GM19452 (cell line): ENCODE measurements around the gene STUM.
"Not testable (repeated sequence)": the region's sequence is repeated elsewhere in the genome, so short reads cannot be mapped to it uniquely, and the experiment has no call there.

Experiments
- ATAC-seq: cut with Tn5 transposase; IDR thresholded peaks from one replicate; pipeline ENCODE4 v1.9.1; 2021; ENCODE audit not compliant: unreplicated experiment

The STUM gene

GRCh38 chr1:226579781-226580323 is 31.3 kb downstream of the STUM start:
- ATAC-seq = no peak

- ATAC-seq = no peak
Measured at GRCh38 chr1:226580625-226581270, 32.2 kb downstream of the STUM start.

- no peak for ATAC-seq
Measured at GRCh38 chr1:226581650-226582330, 33.2 kb downstream of the STUM start.

- ATAC-seq = no peak
Measured at GRCh38 chr1:226582966-226583365, 34.4 kb downstream of the STUM start.

GRCh38 chr1:226584164-226584563 is 35.6 kb downstream of the STUM start:
- no peak for ATAC-seq

GRCh38 chr1:226586116-226586515 is 37.6 kb downstream of the STUM start:
- ATAC-seq = no peak

GRCh38 chr1:226586650-226587422 is 38.3 kb downstream of the STUM start:
- ATAC-seq = no peak

- no peak for ATAC-seq
Measured at GRCh38 chr1:226588484-226588883, 39.9 kb downstream of the STUM start.

GRCh38 chr1:226589008-226589733 is 40.6 kb downstream of the STUM start:
- ATAC-seq = no peak

- no peak for ATAC-seq
Measured at GRCh38 chr1:226590614-226591013, 42.0 kb downstream of the STUM start.

GRCh38 chr1:226593541-226593940 is 45.0 kb downstream of the STUM start:
- no peak for ATAC-seq

- ATAC-seq = no peak
Measured at GRCh38 chr1:226596531-226597165, 48.1 kb downstream of the STUM start.

GRCh38 chr1:226597616-226598454 is 49.3 kb downstream of the STUM start:
- no peak for ATAC-seq

- ATAC-seq = no peak
Measured at GRCh38 chr1:226598455-226598849, 49.9 kb downstream of the STUM start.

GRCh38 chr1:226598955-226599354 is 50.4 kb downstream of the STUM start:
- not testable (repeated sequence) for ATAC-seq

GRCh38 chr1:226599636-226600238 is 51.2 kb downstream of the STUM start:
- no peak for ATAC-seq

GRCh38 chr1:226600254-226600653 is 51.7 kb downstream of the STUM start:
- ATAC-seq = no peak

- no peak for ATAC-seq
Measured at GRCh38 chr1:226601456-226601855, 52.9 kb downstream of the STUM start.
